K562 (cell line): ENCODE results near the gene PDZK1IP1. TPM values are rescaled to one million over a fixed set of nuclear protein-coding genes. Genes with fewer than 3 reads are reported as not detected.
A peak's percentile ranks its signal among the peaks of the same experiment; 100 is the strongest.

ENCODE experiments used
- ARNT ChIP-seq, 2 experiments: fragments of 450-650 bp; IDR thresholded peaks; 2 replicates each; pipeline ENCODE4 v1.6.1; 2016; ENCODE audit warnings: mild to moderate bottlenecking in 1 of 2
- ATF1 ChIP-seq, 2 experiments: fragments of 450-650 bp in 1 of 2; IDR thresholded peaks; 2 replicates each; pipeline ENCODE4 v1.6.1; 2016; ENCODE audit warnings: missing compliant biosample characterization in 1 of 2, missing genetic modification characterization in 1 of 2
- CHD4 ChIP-seq: fragments of 200-600 bp; sonication (generic); IDR thresholded peaks from 3 replicates; pipeline ENCODE4 v1.6.1; 2012; ENCODE audit warnings: low read depth, mild to moderate bottlenecking, mixed read lengths, low read length, inconsistent platforms; ENCODE audit not compliant: insufficient read depth, insufficient replicate concordance, poor library complexity, severe bottlenecking
- CREB3L1 ChIP-seq: fragments of 450-650 bp; IDR thresholded peaks from 2 replicates; pipeline ENCODE4 v1.6.1; 2014; ENCODE audit warnings: low read depth, mild to moderate bottlenecking, moderate library complexity, borderline replicate concordance
- EGR1 ChIP-seq: fragments of 450-650 bp; conservative IDR thresholded peaks from 2 replicates; pipeline ENCODE4 v1.6.1; 2017; ENCODE audit warnings: mild to moderate bottlenecking
- EP300 ChIP-seq: IDR thresholded peaks from 2 replicates; pipeline ENCODE4 v1.6.1; 2012; ENCODE audit warnings: low read length, improper control_type of control experiment
- KLF16 ChIP-seq: IDR thresholded peaks from 2 replicates; pipeline ENCODE4 v1.6.1; 2016; ENCODE audit warnings: antibody characterized with exemption
- MIER1 ChIP-seq: fragments of 450-650 bp; IDR thresholded peaks from 2 replicates; pipeline ENCODE4 v1.6.1; 2016; ENCODE audit warnings: antibody characterized with exemption, mild to moderate bottlenecking, low read depth
- NBN ChIP-seq: fragments of 450-650 bp; IDR thresholded peaks from 2 replicates; pipeline ENCODE4 v1.6.1; 2016; ENCODE audit warnings: low read depth, mild to moderate bottlenecking
- NR2F6 ChIP-seq: fragments of 450-650 bp; formaldehyde crosslinking; IDR thresholded peaks from 2 replicates; pipeline ENCODE4 v1.4.0; 2020; ENCODE audit warnings: mild to moderate bottlenecking
- PHTF2 ChIP-seq: fragments of 250-450 bp; sonication (Bioruptor Pico); IDR thresholded peaks from 2 replicates; pipeline ENCODE4 v1.5.0; 2021; ENCODE audit warnings: mild to moderate bottlenecking
- SMAD1 ChIP-seq: fragments of 150-350 bp; IDR thresholded peaks from 2 replicates; pipeline ENCODE4 v1.6.1; 2014; ENCODE audit warnings: low read length, low read depth; ENCODE audit not compliant: partially characterized antibody
- TBP ChIP-seq: optimal IDR thresholded peaks from 2 replicates; pipeline ENCODE3; 2011; ENCODE audit warnings: low read depth, low read length, improper control_type of control experiment
- TFAM ChIP-seq: fragments of 250-450 bp; sonication (Bioruptor Pico); conservative IDR thresholded peaks from 2 replicates; pipeline ENCODE4 v1.5.0; 2021; ENCODE audit warnings: mild to moderate bottlenecking, moderate library complexity
- ZNF239 ChIP-seq: fragments of 250-450 bp; sonication (Bioruptor Pico); IDR thresholded peaks from 2 replicates; pipeline ENCODE4 v1.4.0; 2020; ENCODE audit warnings: mild to moderate bottlenecking
- ZNF354B ChIP-seq: fragments of 250-450 bp; sonication (Bioruptor Pico); IDR thresholded peaks from 2 replicates; pipeline ENCODE4 v1.4.0; 2020
- ZNF408 ChIP-seq: fragments of 250-450 bp; sonication (Bioruptor Pico); IDR thresholded peaks from 2 replicates; pipeline ENCODE4 v1.4.0; 2020; ENCODE audit warnings: low read depth, mild to moderate bottlenecking, moderate library complexity
- ZNF695 ChIP-seq: fragments of 450-650 bp; formaldehyde crosslinking; IDR thresholded peaks from 2 replicates; pipeline ENCODE4 v1.4.0; 2020; ENCODE audit warnings: mild to moderate bottlenecking, moderate library complexity
- polyA plus RNA-seq, 8 experiments: library from polyadenylated mRNA; depleted of rRNA in 4 of 8; stranded (reverse) in 5 of 8; unstranded in 3 of 8; fragments of >200 nt; fragmentation: Nextera tagmentation in 2 of 8; fragmentation: Illumina TruSeq in 1 of 8; extraction: Ambion mirVana in 2 of 8; extraction: Trizol in 1 of 8; gene quantifications; 2 replicates each; pipeline versions ENCODE4 v1.2.1 to v1.2.3, GENCODE V29; 2011 to 2014; ENCODE audit warnings: inconsistent platforms in 1 of 8, missing spikeins in 1 of 8
- total RNA-seq, 7 experiments: library from RNA; depleted of rRNA in 6 of 7; stranded (reverse); fragments of >200 nt in 6 of 7; fragmentation: Illumina TruSeq in 2 of 7; extraction: Trizol in 2 of 7; gene quantifications; 2 replicates each; pipeline versions ENCODE4 v1.2.1 to v1.2.3, GENCODE V29; 2011 to 2021; ENCODE audit warnings: low replicate concordance in 1 of 7
- TF ChIP-seq, protein P1 (sequence below), 2 experiments: fragments of 450-650 bp; formaldehyde crosslinking in 1 of 2; IDR thresholded peaks; 2 replicates each; pipeline versions ENCODE4 v1.4.0 to v1.6.1; 2014 to 2020; ENCODE audit warnings: mild to moderate bottlenecking in 2 of 2, borderline replicate concordance in 1 of 2, low read depth in 1 of 2

Gene PDZK1IP1
- total and polyA plus RNA-seq, 9 of the 15 experiments (the other 6 are each of a cell fraction or from before 2014, with no cell fraction given): 0.17 to 0.68 (median 0.53) TPM; not detected in 2

- TF ChIP-seq, protein P1, sequence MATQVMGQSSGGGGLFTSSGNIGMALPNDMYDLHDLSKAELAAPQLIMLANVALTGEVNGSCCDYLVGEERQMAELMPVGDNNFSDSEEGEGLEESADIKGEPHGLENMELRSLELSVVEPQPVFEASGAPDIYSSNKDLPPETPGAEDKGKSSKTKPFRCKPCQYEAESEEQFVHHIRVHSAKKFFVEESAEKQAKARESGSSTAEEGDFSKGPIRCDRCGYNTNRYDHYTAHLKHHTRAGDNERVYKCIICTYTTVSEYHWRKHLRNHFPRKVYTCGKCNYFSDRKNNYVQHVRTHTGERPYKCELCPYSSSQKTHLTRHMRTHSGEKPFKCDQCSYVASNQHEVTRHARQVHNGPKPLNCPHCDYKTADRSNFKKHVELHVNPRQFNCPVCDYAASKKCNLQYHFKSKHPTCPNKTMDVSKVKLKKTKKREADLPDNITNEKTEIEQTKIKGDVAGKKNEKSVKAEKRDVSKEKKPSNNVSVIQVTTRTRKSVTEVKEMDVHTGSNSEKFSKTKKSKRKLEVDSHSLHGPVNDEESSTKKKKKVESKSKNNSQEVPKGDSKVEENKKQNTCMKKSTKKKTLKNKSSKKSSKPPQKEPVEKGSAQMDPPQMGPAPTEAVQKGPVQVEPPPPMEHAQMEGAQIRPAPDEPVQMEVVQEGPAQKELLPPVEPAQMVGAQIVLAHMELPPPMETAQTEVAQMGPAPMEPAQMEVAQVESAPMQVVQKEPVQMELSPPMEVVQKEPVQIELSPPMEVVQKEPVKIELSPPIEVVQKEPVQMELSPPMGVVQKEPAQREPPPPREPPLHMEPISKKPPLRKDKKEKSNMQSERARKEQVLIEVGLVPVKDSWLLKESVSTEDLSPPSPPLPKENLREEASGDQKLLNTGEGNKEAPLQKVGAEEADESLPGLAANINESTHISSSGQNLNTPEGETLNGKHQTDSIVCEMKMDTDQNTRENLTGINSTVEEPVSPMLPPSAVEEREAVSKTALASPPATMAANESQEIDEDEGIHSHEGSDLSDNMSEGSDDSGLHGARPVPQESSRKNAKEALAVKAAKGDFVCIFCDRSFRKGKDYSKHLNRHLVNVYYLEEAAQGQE (IDR thresholded peaks at IDR 0.05; ENCODE audit: borderline replicate concordance): peak; percentile 91
- TF ChIP-seq, protein P1 (CRISPR knock-in tag; IDR thresholded peaks at IDR 0.05; ENCODE audit: low read depth): no peak
- TF ChIP-seq EGR1 (no peak), EP300 (peak; percentile 51; the same call in 1 of the 2 replicates), CHD4 (no peak), ARNT (IDR thresholded peaks at IDR 0.05) (no peak), MIER1 (no peak), ZNF239 (CRISPR knock-in tag) (peak; percentile 36; the same call in 1 of the 2 replicates), SMAD1 (no peak), NBN (peak; percentile 64; the same call in 1 of the 2 replicates), KLF16 (0 out of 2 replicates have a peak, but pooled peaks have one; percentile 23), CREB3L1 (no peak), TFAM (CRISPR knock-in tag) (no peak), ZNF695 (CRISPR knock-in tag) (no peak), TBP (no peak), ZNF354B (CRISPR knock-in tag) (no peak), NR2F6 (CRISPR knock-in tag) (0 out of 2 replicates have a peak, but pooled peaks have one; percentile 30), ZNF408 (CRISPR knock-in tag) (no peak), PHTF2 (CRISPR knock-in tag) (no peak), ATF1 (CRISPR knock-in tag; IDR thresholded peaks at IDR 0.05) (no peak), ATF1 (tag; IDR thresholded peaks at IDR 0.05) (peak; percentile 45; the same call in 1 of the 2 replicates)
These were observed 2.9 kb upstream of the PDZK1IP1 start (continued) for GRCh38 chr1:47192458-47193384.
